Kidney epithelial cell (primary cell): ENCODE measurements around the gene GLRA3. TPM values are rescaled to one million over a fixed set of nuclear protein-coding genes. Genes with fewer than 3 reads are reported as not detected.

ENCODE experiments used
- DNase-seq: peaks from one replicate; pipeline ENCODE4 v3.0.0-alpha.2; 2010; ENCODE audit warnings: low read depth
- H3K27me3 ChIP-seq: 2 replicates; pipeline ENCODE4 v1.6.0; 2011; ENCODE audit warnings: low read length; ENCODE audit not compliant: control insufficient read depth, insufficient read depth
- H3K36me3 ChIP-seq: 2 replicates; pipeline ENCODE4 v1.5.1; 2011; ENCODE audit warnings: low read length; ENCODE audit not compliant: control insufficient read depth, insufficient read depth
- H3K4me3 ChIP-seq: 2 replicates; pipeline ENCODE4 v1.5.1; 2011; ENCODE audit warnings: low read depth, mild to moderate bottlenecking, control low read depth, low read length
- total RNA-seq: library from RNA; depleted of rRNA; stranded (reverse); fragments of >200 nt; gene quantifications from 2 replicates; pipeline ENCODE4 v1.2.3, GENCODE V29; 2015
- TF ChIP-seq, protein P1 (sequence below): IDR thresholded peaks from 2 replicates; pipeline ENCODE4 v1.5.1; 2011; ENCODE audit warnings: mild to moderate bottlenecking, moderate library complexity, low read length, control low read depth, inconsistent platforms; ENCODE audit not compliant: insufficient read depth, poor library complexity, severe bottlenecking

GLRA3 gene
- total RNA-seq, 1 donor from 2014 or later: not detected

GRCh38 chr4:174590336-174590735 is 238.7 kb downstream of the GLRA3 start:
- DNase-seq: no peak
- H3K27me3 ChIP-seq: no peaks in the 10 kb centered on the region

More at GRCh38 chr4:174590336-174590735, 238.7 kb downstream of the GLRA3 start:
- TF ChIP-seq, protein P1, sequence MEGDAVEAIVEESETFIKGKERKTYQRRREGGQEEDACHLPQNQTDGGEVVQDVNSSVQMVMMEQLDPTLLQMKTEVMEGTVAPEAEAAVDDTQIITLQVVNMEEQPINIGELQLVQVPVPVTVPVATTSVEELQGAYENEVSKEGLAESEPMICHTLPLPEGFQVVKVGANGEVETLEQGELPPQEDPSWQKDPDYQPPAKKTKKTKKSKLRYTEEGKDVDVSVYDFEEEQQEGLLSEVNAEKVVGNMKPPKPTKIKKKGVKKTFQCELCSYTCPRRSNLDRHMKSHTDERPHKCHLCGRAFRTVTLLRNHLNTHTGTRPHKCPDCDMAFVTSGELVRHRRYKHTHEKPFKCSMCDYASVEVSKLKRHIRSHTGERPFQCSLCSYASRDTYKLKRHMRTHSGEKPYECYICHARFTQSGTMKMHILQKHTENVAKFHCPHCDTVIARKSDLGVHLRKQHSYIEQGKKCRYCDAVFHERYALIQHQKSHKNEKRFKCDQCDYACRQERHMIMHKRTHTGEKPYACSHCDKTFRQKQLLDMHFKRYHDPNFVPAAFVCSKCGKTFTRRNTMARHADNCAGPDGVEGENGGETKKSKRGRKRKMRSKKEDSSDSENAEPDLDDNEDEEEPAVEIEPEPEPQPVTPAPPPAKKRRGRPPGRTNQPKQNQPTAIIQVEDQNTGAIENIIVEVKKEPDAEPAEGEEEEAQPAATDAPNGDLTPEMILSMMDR: no peak
- Histone ChIP-seq H3K4me3 (no peak overlapping the region), H3K36me3 (no peaks in the 10 kb centered on the region)

Other genes with a start within 250 kb of the GLRA3 start
- not detected in 2 replicates for gene ADAM29, start 89.1 kb upstream of the GLRA3 start, total RNA-seq